Natural killer cell (primary cell): ENCODE data around the gene GFER. TPM values are rescaled to one million over a fixed set of nuclear protein-coding genes. Genes with fewer than 3 reads are reported as not detected.

Source experiments
- ATAC-seq, 3 donors: fragments of 150-1000 bp in 2 of 3; fragments of 200-7000 bp in 1 of 3; cut with Tn5 transposase; 1 replicate in 1 of 3; 2 replicates in 2 of 3; pipeline ENCODE4 v1.10.0; 2021; ENCODE audit warnings: mild to moderate bottlenecking in 2 of 3, moderate library complexity in 2 of 3
- DNase-seq, 2 donors: peaks; one replicate each; pipeline versions ENCODE4 v3.0.0 to v3.0.0-alpha.2; 2013 to 2021; ENCODE audit warnings: mixed read lengths in 1 of 2
- H3K27ac ChIP-seq: one replicate; pipeline ENCODE4 v1.5.1; 2013; ENCODE audit warnings: mild to moderate bottlenecking, low read length
- H3K27me3 ChIP-seq: one replicate; pipeline ENCODE4 v1.6.1; 2013; ENCODE audit warnings: low read length; ENCODE audit not compliant: control insufficient read depth, insufficient read depth
- H3K36me3 ChIP-seq: one replicate; pipeline ENCODE4 v1.6.1; 2013; ENCODE audit warnings: low read length; ENCODE audit not compliant: control insufficient read depth, insufficient read depth
- H3K4me1 ChIP-seq: one replicate; pipeline ENCODE4 v1.6.1; 2013; ENCODE audit warnings: low read length; ENCODE audit not compliant: control insufficient read depth, insufficient read depth
- H3K4me3 ChIP-seq: one replicate; pipeline ENCODE4 v1.5.1; 2013; ENCODE audit warnings: low read length
- H3K9me3 ChIP-seq: one replicate; pipeline ENCODE4 v1.6.1; 2013; ENCODE audit warnings: low read length; ENCODE audit not compliant: control insufficient read depth, insufficient read depth
- H3K27ac Mint-ChIP-seq, 2 donors: one replicate each; pipeline ENCODE4 v1.8.0; 2022; ENCODE audit warnings: mild to moderate bottlenecking in 2 of 2, mixed read lengths in 2 of 2, moderate library complexity in 1 of 2
- H3K27me3 Mint-ChIP-seq, 2 donors: one replicate each; pipeline ENCODE4 v1.8.0; 2022; ENCODE audit warnings: low read depth in 2 of 2, mixed read lengths in 2 of 2
- H3K36me3 Mint-ChIP-seq: one replicate; pipeline ENCODE4 v1.8.0; 2022; ENCODE audit warnings: mixed read lengths
- H3K4me1 Mint-ChIP-seq, 2 donors: one replicate each; pipeline ENCODE4 v1.8.0; 2022; ENCODE audit warnings: mixed read lengths in 2 of 2
- H3K4me3 Mint-ChIP-seq: one replicate; pipeline ENCODE4 v1.8.0; 2022; ENCODE audit warnings: mild to moderate bottlenecking, moderate library complexity, mixed read lengths
- H3K9me3 Mint-ChIP-seq, 2 donors: one replicate each; pipeline ENCODE4 v1.8.0; 2022; ENCODE audit warnings: mixed read lengths in 2 of 2
- WGBS: methylation state at CpG from one replicate; pipeline ENCODE4 v1.1.7; 2013; ENCODE audit warnings: missing lambda C conversion rate; ENCODE audit not compliant: insufficient coverage; 5-methylcytosine and 5-hydroxymethylcytosine counted together
- intact Hi-C: fragments of 100-400 bp; cut with micrococcal nuclease; formaldehyde crosslinking; loops from one replicate; pipeline ENCODE4 v1.14.2; 2022
- total RNA-seq, 4 donors: library from RNA; stranded (reverse); fragments of 120-200 nt in 1 of 4; gene quantifications; one replicate each; pipeline versions ENCODE4 v1.2.3 to v1.2.4, GENCODE V29; 2013 to 2022
- TF ChIP-seq, protein P1 (sequence below): fragments of 200-600 bp; IDR thresholded peaks from one replicate; pipeline ENCODE4 v1.8.0; 2022; ENCODE audit warnings: antibody characterized with exemption

Gene GFER
- total RNA-seq, 3 donors from 2014 or later (not counting 1 experiment from before 2014, with no cell fraction given), result 23.8 to 29.5 (median 24.6) TPM

- WGBS, result 95% methylated on average over 14 of the region's 14 CpGs
- Histone ChIP-seq H3K4me3 (no peak overlapping the region), H3K9me3 (no peaks in the 10 kb centered on the region), H3K27ac (no peak overlapping the region), H3K27me3 (peaks cover 16% of the 10 kb centered on the region), H3K4me1 (peaks cover 34% of the 10 kb centered on the region), H3K36me3 (no peaks in the 10 kb centered on the region)
- DNase-seq, result no peak
- H3K36me3 Mint-ChIP-seq, result no peaks in the 10 kb centered on the region
- H3K9me3 Mint-ChIP-seq, result no peaks in the 10 kb centered on the region
- peak overlapping the region; percentile 70 for H3K4me3 Mint-ChIP-seq
- intact Hi-C loops, result loop anchor here (10.0 kb wide), 1 partner anchor 240 kb away; the partner anchor contains the start of gene RNPS1
- peaks cover 0 to 18% of the 10 kb centered on the region in 2 donors for H3K27me3 Mint-ChIP-seq
- ATAC-seq, result no peak
- peaks cover 8 to 21% of the 10 kb centered on the region in 2 donors for H3K4me1 Mint-ChIP-seq
- TF ChIP-seq, protein P1, sequence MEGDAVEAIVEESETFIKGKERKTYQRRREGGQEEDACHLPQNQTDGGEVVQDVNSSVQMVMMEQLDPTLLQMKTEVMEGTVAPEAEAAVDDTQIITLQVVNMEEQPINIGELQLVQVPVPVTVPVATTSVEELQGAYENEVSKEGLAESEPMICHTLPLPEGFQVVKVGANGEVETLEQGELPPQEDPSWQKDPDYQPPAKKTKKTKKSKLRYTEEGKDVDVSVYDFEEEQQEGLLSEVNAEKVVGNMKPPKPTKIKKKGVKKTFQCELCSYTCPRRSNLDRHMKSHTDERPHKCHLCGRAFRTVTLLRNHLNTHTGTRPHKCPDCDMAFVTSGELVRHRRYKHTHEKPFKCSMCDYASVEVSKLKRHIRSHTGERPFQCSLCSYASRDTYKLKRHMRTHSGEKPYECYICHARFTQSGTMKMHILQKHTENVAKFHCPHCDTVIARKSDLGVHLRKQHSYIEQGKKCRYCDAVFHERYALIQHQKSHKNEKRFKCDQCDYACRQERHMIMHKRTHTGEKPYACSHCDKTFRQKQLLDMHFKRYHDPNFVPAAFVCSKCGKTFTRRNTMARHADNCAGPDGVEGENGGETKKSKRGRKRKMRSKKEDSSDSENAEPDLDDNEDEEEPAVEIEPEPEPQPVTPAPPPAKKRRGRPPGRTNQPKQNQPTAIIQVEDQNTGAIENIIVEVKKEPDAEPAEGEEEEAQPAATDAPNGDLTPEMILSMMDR, result no peak
- H3K27ac Mint-ChIP-seq, result no peak overlapping the region
Observed at GRCh38 chr16:2025251-2025650, 41.3 kb downstream of the GFER start.

GRCh38 chr16:2025878-2026460 is 42.0 kb downstream of the GFER start:
- H3K36me3 ChIP-seq, result no peaks in the 10 kb centered on the region
- Mint-ChIP-seq H3K27me3 (peaks cover 0 to 13% of the 10 kb centered on the region in 2 donors), H3K9me3 (no peaks in the 10 kb centered on the region), H3K4me1 (peaks cover 8 to 21% of the 10 kb centered on the region in 2 donors), H3K27ac (peak overlapping the region in 1 of 2 donors; percentile 51), H3K4me3 (peak overlapping the region; percentile 66), H3K36me3 (no peaks in the 10 kb centered on the region)
- 93% methylated on average over 16 of the region's 16 CpGs for WGBS
- no peak for ATAC-seq
- H3K9me3 ChIP-seq, result no peaks in the 10 kb centered on the region
- no peak overlapping the region for H3K27ac ChIP-seq
- H3K4me3 ChIP-seq, result no peak overlapping the region
- H3K27me3 ChIP-seq, result peaks cover 11% of the 10 kb centered on the region
- H3K4me1 ChIP-seq, result peaks cover 31% of the 10 kb centered on the region
- intact Hi-C loops, result loop anchor here (10.0 kb wide), 1 partner anchor 239 kb away; the partner anchor contains the start of gene RNPS1
- no peak for DNase-seq
- TF ChIP-seq, protein P1, result no peak

DNA sequence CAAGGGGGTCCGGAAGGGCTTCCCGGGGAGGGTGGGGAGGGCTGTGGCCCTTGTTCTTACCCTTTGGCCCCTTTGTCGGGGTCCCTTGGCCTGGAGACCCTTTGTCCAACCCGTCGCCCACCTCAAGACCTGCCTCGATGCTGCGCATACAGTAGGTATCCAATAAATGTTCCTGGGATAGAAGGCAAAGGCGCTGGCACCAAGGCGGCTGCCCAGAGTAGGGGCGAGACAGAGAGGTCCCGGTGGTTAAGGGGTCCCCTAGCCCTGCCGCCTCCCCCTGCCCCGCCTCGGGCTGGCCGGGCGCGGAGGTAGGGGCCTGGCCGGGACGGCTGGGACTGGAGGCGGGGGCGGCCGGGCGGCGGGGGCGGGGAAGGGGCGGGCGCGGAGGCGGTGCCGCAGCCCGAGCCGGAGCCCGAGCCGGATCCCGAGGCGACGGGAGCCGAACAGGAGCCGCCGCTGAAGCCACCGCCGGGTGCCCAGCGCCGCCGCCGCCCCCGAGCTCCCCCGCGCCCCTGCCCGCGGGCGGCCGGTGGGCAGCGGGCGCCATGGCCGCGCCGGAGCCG is 42.5 kb downstream of the GFER start, which contains the start of gene NHERF2:
TSS of gene NHERF2 (plus strand) at position 442 of the 563 bp plus-strand sequence. CDS start at position 546, 104 bp downstream.
- WGBS, result 10% methylated on average over 59 of the region's 59 CpGs
- H3K4me3 ChIP-seq, result peak within 1 kb of the TSS; percentile 24
- H3K4me1 Mint-ChIP-seq, result peaks cover 8 to 21% of the 10 kb centered on the region in 2 donors

More for the DNA sequence above, 42.5 kb downstream of the GFER start, which contains the start of gene NHERF2:
- Mint-ChIP-seq H3K27ac (peak within 1 kb of the TSS in 1 of 2 donors; percentile 51), H3K36me3 (no peaks in the 10 kb centered on the region), H3K9me3 (no peaks in the 10 kb centered on the region), H3K4me3 (peak within 1 kb of the TSS; percentile 78), H3K27me3 (peaks cover 0 to 9% of the 10 kb centered on the region in 2 donors)
- Histone ChIP-seq H3K36me3 (no peaks in the 10 kb centered on the region), H3K4me1 (peaks cover 31% of the 10 kb centered on the region), H3K27ac (no peak within 1 kb of the TSS), H3K9me3 (no peaks in the 10 kb centered on the region), H3K27me3 (peaks cover 10% of the 10 kb centered on the region)
- peak in 1 of 2 donors; percentile 61 for DNase-seq
- peak in 2 of 3 donors; percentile 22 to 28 for ATAC-seq
- TF ChIP-seq, protein P1, result no peak
- intact Hi-C loops, result loop anchor here (10.0 kb wide), 1 partner anchor 238 kb away; the partner anchor contains the start of gene RNPS1
